ENCODE data around the gene MAPKAP1.

The MAPKAP1 gene

GRCh38 chr9:125532412-125532811 lies 174.6 kb downstream of the MAPKAP1 start:
- peak; percentile 27 for DNase-seq

GRCh38 chr9:125529589-125530515 lies 177.2 kb downstream of the MAPKAP1 start:
- DNase-seq: no peak

- no peak for DNase-seq
Observed at GRCh38 chr9:125529107-125529506, 177.9 kb downstream of the MAPKAP1 start.

GRCh38 chr9:125527471-125528002 lies 179.5 kb downstream of the MAPKAP1 start:
- no peak for DNase-seq

- peak; percentile 84 for DNase-seq
Observed at GRCh38 chr9:125525921-125526631, 180.9 kb downstream of the MAPKAP1 start.

- DNase-seq: peak; percentile 73
Observed at GRCh38 chr9:125524583-125525355, 182.2 kb downstream of the MAPKAP1 start.

- DNase-seq: no peak
Observed at GRCh38 chr9:125523681-125524080, 183.3 kb downstream of the MAPKAP1 start.

- peak; percentile 86 for DNase-seq
Observed at GRCh38 chr9:125522328-125522725, 184.7 kb downstream of the MAPKAP1 start.

- peak; percentile 95 for DNase-seq
Observed at GRCh38 chr9:125521462-125522327, 185.3 kb downstream of the MAPKAP1 start.

GRCh38 chr9:125519734-125520133 lies 187.3 kb downstream of the MAPKAP1 start:
- no peak for DNase-seq

GRCh38 chr9:125517577-125517976 lies 189.4 kb downstream of the MAPKAP1 start:
- DNase-seq: no peak

GRCh38 chr9:125515983-125516940 lies 190.7 kb downstream of the MAPKAP1 start:
- DNase-seq: no peak

GRCh38 chr9:125515281-125515680 lies 191.7 kb downstream of the MAPKAP1 start:
- no peak for DNase-seq

GRCh38 chr9:125514468-125514867 lies 192.5 kb downstream of the MAPKAP1 start:
- DNase-seq: no peak

GRCh38 chr9:125513668-125514413 lies 193.2 kb downstream of the MAPKAP1 start:
- peak; percentile 52 for DNase-seq

- no peak for DNase-seq
Observed at GRCh38 chr9:125513303-125513667, 193.7 kb downstream of the MAPKAP1 start.

- no peak for DNase-seq
Observed at GRCh38 chr9:125511789-125512660, 195.0 kb downstream of the MAPKAP1 start.

GRCh38 chr9:125510980-125511379 lies 196.0 kb downstream of the MAPKAP1 start:
- no peak for DNase-seq

GRCh38 chr9:125509476-125509875 lies 197.5 kb downstream of the MAPKAP1 start:
- DNase-seq: peak; percentile 88
